ENCODE data around the gene MON2.

MON2 gene

DNA sequence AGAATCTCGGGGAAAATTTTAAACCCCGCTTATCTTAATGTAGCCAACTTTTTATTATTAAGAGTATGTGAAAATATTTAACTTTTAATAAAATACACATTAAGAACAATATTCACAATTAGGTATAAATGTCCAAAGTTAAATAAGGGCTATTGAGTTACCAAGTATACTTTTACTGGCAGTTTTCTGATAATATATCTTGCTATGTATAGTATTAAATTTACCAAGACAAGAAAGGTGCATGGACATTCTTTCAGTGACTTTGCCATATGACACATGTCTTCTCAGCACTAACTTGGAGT is 115.4 kb downstream of the MON2 start:
- TF ChIP-seq CTCF (IDR thresholded peaks at IDR 0.05) (peak; percentile 48), ZFX (IDR thresholded peaks at IDR 0.05; ENCODE audit: borderline replicate concordance) (no peak)
- no peak overlapping the region for H3K27ac ChIP-seq

DNA sequence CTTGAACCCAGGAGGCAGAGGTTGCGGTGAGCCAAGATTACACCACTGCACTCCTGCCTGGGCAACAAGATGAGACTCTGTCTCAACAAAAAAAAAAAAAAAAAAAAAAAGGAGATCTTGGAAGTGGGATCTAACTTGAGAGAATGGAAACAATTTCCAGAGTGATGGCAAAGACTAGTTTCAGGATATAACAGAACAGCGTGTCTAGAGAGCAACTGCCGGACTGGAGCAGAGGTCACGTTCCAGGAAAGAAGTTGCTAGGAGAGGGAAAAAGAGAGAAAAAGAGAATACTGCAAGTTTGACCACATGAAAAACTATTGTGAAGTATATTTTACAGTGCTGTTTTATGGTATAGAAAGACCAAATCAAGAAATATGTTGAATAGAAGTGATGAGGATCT is 118.0 kb downstream of the MON2 start:
- TF ChIP-seq CTCF (IDR thresholded peaks at IDR 0.05), result no peak
- no peak for TF ChIP-seq ZFX (IDR thresholded peaks at IDR 0.05; ENCODE audit: borderline replicate concordance)

DNA sequence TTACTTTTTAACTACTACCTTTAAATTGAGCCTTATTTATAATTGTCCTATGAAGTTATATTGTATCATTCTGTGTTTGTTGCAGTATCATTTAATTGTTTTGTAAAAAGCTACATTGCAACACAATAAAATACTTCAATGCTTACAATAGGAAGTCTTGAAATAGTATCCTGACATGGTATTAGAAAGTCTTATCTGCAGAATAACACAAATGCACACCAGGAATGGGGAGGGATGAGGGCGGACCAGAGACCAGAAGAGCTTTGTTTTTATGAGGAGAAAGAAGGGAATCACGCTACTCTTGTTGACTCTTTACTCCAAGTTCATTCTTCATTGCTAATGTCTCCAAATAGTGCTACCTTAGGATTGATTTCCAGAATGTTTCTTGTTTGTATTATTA is 120.2 kb downstream of the MON2 start:
- TF ChIP-seq CTCF (IDR thresholded peaks at IDR 0.05) (no peak), ZFX (IDR thresholded peaks at IDR 0.05; ENCODE audit: borderline replicate concordance) (no peak)
- H3K27ac ChIP-seq, result no peak overlapping the region

More for the DNA sequence above, 118.0 kb downstream of the MON2 start:
- no peak overlapping the region for H3K27ac ChIP-seq

DNA sequence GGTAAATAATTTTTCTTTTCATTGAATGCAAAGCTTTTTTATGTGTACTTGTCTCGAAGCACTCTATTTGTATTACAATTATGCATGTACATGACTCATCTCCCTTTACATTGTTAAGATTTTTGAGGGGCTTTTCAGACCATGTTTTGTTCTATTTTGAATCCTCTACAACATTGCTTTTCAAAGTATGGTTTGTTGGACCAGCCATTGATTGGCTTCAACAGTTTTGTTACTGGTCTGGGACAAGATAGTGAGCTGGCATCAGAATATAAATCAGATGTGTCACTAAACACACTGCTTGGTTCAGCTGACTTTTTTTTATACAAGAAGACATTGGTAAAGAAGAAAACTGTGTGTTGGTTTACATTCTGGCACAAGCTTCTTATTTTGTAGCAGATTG is 122.3 kb downstream of the MON2 start:
- TF ChIP-seq ZFX (IDR thresholded peaks at IDR 0.05; ENCODE audit: borderline replicate concordance) (no peak), CTCF (IDR thresholded peaks at IDR 0.05) (no peak)
- no peak overlapping the region for H3K27ac ChIP-seq

DNA sequence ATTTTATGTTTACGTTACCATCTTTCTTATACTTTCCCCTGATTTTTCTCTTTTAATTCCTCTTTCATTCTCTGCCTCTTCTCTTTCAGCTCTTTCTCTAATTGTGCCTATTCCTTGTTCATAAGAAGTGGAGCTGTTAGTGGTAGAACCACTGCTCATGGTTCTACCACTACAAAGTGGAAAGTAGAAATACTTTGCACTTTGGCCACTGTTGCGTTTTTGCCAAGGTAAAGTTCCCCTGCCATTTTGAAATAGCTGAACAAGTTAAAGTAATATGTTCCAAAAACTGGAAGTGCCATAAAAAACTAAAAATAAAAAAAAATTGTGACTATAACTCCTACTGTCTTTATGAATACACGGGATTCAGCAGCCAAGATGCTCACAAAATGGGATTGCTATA is 130.6 kb downstream of the MON2 start:
- TF ChIP-seq ZFX (IDR thresholded peaks at IDR 0.05; ENCODE audit: borderline replicate concordance) (no peak), CTCF (IDR thresholded peaks at IDR 0.05) (no peak)
- no peak overlapping the region for H3K27ac ChIP-seq

- no peak for TF ChIP-seq ZFX (IDR thresholded peaks at IDR 0.05; ENCODE audit: borderline replicate concordance)
- no peak for TF ChIP-seq CTCF (IDR thresholded peaks at IDR 0.05)
Measured at GRCh38 chr12:62598846-62599245, 132.2 kb downstream of the MON2 start.

GRCh38 chr12:62599854-62600437 is 133.3 kb downstream of the MON2 start:
- TF ChIP-seq CTCF (IDR thresholded peaks at IDR 0.05) (peak; percentile 24; the same call in 1 of the 2 replicates), ZFX (IDR thresholded peaks at IDR 0.05; ENCODE audit: borderline replicate concordance) (no peak)
- H3K27ac ChIP-seq, result no peak overlapping the region

More at GRCh38 chr12:62598846-62599245, 132.2 kb downstream of the MON2 start:
- H3K27ac ChIP-seq, result no peak overlapping the region
